ENCODE data around the gene GMDS. TPM values are rescaled to one million over a fixed set of nuclear protein-coding genes. Genes with fewer than 3 reads are reported as not detected.

The GMDS gene
- total and polyA plus RNA-seq, 2 donors (not counting 1 experiment from before 2014, with no cell fraction given) = 11.5 to 16.4 TPM

DNA sequence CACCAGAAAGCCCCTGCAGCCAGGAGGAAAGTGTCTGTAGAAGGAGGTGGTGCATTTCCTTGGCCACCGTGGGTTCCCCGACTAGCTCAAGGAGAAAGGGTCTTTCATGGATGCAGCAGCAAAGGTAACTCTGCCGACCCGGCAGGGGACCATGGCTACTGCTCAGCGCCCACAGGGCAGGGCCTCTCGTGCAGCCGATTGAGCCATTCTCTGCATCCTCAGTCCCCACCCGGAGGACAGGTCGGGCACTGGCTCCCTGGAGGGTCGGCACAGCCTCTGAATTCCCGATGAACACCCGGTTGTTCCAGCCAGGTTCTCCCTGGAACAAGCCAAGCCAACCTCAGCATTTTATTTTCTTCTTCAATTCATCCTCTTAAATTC is 659.7 kb downstream of the GMDS start:
- H3K36me3 ChIP-seq (replicated peaks in 1 of 2; ENCODE audit: control extremely low read depth in 1 of 2, control insufficient read depth in 1 of 2, extremely low read depth in 1 of 2, insufficient read depth in 2 of 2, low read length in 1 of 2) = no peaks in the 10 kb centered on the region
- ChIA-PET POLR2A (no interaction called here), CTCF (no interaction called here)
- no peak overlapping the region for H2AFZ ChIP-seq (ENCODE audit: insufficient read depth, low read depth, low read length, poor library complexity, severe bottlenecking)
- intact Hi-C loops (cut with micrococcal nuclease) = no loop called here
- no peak for ATAC-seq (ENCODE audit: low read depth)
- H3K27ac ChIP-seq (ENCODE audit: low read length in 2 of 2) = no peak overlapping the region
- H4K20me1 ChIP-seq (ENCODE audit: control insufficient read depth, insufficient read depth, low read length, poor library complexity, severe bottlenecking) = no peaks in the 10 kb centered on the region
- DNase-seq = no peak
- peaks cover 0 to 10% (median 1%) of the 10 kb centered on the region in 4 experiments for H3K27me3 ChIP-seq (replicated peaks in 1 of 4; ENCODE audit: control extremely low read depth in 1 of 4, control insufficient read depth in 3 of 4, insufficient read depth in 4 of 4, low read length in 3 of 4)
- Mint-ChIP-seq H3K27ac (no peak overlapping the region), H3K9me3 (ENCODE audit: insufficient read depth) (no peaks in the 10 kb centered on the region), H3K4me1 (no peaks in the 10 kb centered on the region), H3K27me3 (peaks cover 29% of the 10 kb centered on the region), H3K4me3 (no peak overlapping the region)
- H3K9ac ChIP-seq (ENCODE audit: low read length) = no peak overlapping the region
- H3K9me3 ChIP-seq (ENCODE audit: control extremely low read depth in 1 of 3, control insufficient read depth in 2 of 3, insufficient read depth in 1 of 3, low read length in 2 of 3) = no peaks in the 10 kb centered on the region
- no peak overlapping the region for H3K4me2 ChIP-seq (replicated peaks; ENCODE audit: low read depth, low read length, poor library complexity, severe bottlenecking)
- no peaks in the 10 kb centered on the region for H3K79me2 ChIP-seq (ENCODE audit: control insufficient read depth, insufficient read depth, low read length)
- WGBS (ENCODE audit: insufficient coverage) = 96% methylated on average over 12 of the region's 12 CpGs
- no peak overlapping the region for H3K4me3 ChIP-seq (ENCODE audit: control extremely low read depth in 1 of 5, extremely low read depth in 1 of 5, insufficient read depth in 1 of 5, low read depth in 2 of 5, low read length in 4 of 5)
- no peaks in the 10 kb centered on the region for H3K4me1 ChIP-seq (ENCODE audit: control insufficient read depth in 2 of 2, insufficient read depth in 2 of 2, low read length in 2 of 2)
- TF ChIP-seq, protein P1, sequence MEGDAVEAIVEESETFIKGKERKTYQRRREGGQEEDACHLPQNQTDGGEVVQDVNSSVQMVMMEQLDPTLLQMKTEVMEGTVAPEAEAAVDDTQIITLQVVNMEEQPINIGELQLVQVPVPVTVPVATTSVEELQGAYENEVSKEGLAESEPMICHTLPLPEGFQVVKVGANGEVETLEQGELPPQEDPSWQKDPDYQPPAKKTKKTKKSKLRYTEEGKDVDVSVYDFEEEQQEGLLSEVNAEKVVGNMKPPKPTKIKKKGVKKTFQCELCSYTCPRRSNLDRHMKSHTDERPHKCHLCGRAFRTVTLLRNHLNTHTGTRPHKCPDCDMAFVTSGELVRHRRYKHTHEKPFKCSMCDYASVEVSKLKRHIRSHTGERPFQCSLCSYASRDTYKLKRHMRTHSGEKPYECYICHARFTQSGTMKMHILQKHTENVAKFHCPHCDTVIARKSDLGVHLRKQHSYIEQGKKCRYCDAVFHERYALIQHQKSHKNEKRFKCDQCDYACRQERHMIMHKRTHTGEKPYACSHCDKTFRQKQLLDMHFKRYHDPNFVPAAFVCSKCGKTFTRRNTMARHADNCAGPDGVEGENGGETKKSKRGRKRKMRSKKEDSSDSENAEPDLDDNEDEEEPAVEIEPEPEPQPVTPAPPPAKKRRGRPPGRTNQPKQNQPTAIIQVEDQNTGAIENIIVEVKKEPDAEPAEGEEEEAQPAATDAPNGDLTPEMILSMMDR (IDR thresholded peaks at IDR 0.05) = no peak
- no peak for TF ChIP-seq EZH2 (IDR thresholded peaks at IDR 0.05; ENCODE audit: borderline replicate concordance, insufficient read depth, low read depth, low read length, poor library complexity, severe bottlenecking)

DNA sequence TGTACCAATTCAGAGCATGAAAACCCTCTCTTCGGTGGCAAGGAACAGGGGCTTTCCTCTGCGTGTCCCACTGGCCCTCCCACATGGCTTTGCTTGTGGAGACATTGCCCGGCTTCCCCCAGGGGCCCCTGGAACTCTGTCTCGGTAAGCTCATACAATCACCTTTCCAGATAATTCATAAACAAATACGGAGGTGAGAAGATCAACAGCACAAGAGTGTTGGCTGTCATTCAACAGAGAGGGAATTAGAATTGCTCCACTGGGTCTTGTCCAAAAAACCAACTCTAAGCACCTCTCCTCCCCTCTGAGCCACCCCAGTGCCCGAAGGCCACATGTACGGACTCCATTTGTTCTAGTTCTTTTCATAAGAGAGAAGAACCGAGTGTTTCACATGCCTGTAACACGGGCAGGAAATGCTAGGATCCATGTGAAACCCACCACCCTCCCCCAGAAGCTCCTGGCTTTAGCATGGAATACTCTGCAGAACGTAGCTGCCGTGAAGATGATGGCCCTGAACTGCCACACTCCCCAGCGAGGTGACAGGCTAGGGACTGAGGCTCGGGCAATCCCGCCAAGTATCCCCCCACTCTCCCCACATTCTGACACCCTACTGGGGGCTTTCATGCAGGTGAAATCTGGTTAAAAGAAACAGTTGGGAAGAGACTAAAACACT is 660.3 kb downstream of the GMDS start:
- Mint-ChIP-seq H3K27ac (no peak overlapping the region), H3K27me3 (peaks cover 29% of the 10 kb centered on the region), H3K4me1 (no peaks in the 10 kb centered on the region), H3K9me3 (ENCODE audit: insufficient read depth) (no peaks in the 10 kb centered on the region), H3K4me3 (no peak overlapping the region)
- WGBS (ENCODE audit: insufficient coverage) = 95% methylated on average over 9 of the region's 14 CpGs
- Histone ChIP-seq H3K27ac (ENCODE audit: low read length in 2 of 2) (no peak overlapping the region), H3K9ac (ENCODE audit: low read length) (no peak overlapping the region), H4K20me1 (ENCODE audit: control insufficient read depth, insufficient read depth, low read length, poor library complexity, severe bottlenecking) (no peaks in the 10 kb centered on the region), H2AFZ (ENCODE audit: insufficient read depth, low read depth, low read length, poor library complexity, severe bottlenecking) (no peak overlapping the region), H3K36me3 (replicated peaks in 1 of 2; ENCODE audit: control extremely low read depth in 1 of 2, control insufficient read depth in 1 of 2, extremely low read depth in 1 of 2, insufficient read depth in 2 of 2, low read length in 1 of 2) (no peaks in the 10 kb centered on the region), H3K27me3 (replicated peaks in 1 of 4; ENCODE audit: control extremely low read depth in 1 of 4, control insufficient read depth in 3 of 4, insufficient read depth in 4 of 4, low read length in 3 of 4) (peaks cover 0 to 10% (median 1%) of the 10 kb centered on the region in 4 experiments), H3K79me2 (ENCODE audit: control insufficient read depth, insufficient read depth, low read length) (no peaks in the 10 kb centered on the region), H3K4me1 (ENCODE audit: control insufficient read depth in 2 of 2, insufficient read depth in 2 of 2, low read length in 2 of 2) (no peaks in the 10 kb centered on the region), H3K9me3 (ENCODE audit: control extremely low read depth in 1 of 3, control insufficient read depth in 2 of 3, insufficient read depth in 1 of 3, low read length in 2 of 3) (no peaks in the 10 kb centered on the region), H3K4me3 (ENCODE audit: control extremely low read depth in 1 of 5, extremely low read depth in 1 of 5, insufficient read depth in 1 of 5, low read depth in 2 of 5, low read length in 4 of 5) (no peak overlapping the region), H3K4me2 (replicated peaks; ENCODE audit: low read depth, low read length, poor library complexity, severe bottlenecking) (no peak overlapping the region)
- ChIA-PET CTCF (no interaction called here), POLR2A (no interaction called here)
- TF ChIP-seq EZH2 (IDR thresholded peaks at IDR 0.05; ENCODE audit: borderline replicate concordance, insufficient read depth, low read depth, low read length, poor library complexity, severe bottlenecking) = no peak
- TF ChIP-seq, protein P1 (IDR thresholded peaks at IDR 0.05) = no peak
- intact Hi-C loops (cut with micrococcal nuclease) = no loop called here
- DNase-seq (no peak), ATAC-seq (ENCODE audit: low read depth) (no peak)
